Hepatocyte (in vitro differentiated cells): ENCODE results near the gene PPP4R1. TPM values are rescaled to one million over a fixed set of nuclear protein-coding genes. Genes with fewer than 3 reads are reported as not detected.

ENCODE experiments used
- DNase-seq: peaks from one replicate; pipeline ENCODE4 v3.0.0-alpha.2; 2016; ENCODE audit warnings: low spot score
- H2AFZ ChIP-seq: fragments of 200-600 bp; sonication (generic); 2 replicates; pipeline ENCODE4 v1.6.0; 2016; ENCODE audit warnings: antibody characterized with exemption, mild to moderate bottlenecking
- H3K27ac ChIP-seq: fragments of 200-600 bp; sonication (generic); 2 replicates; pipeline ENCODE4 v1.5.1; 2016; ENCODE audit warnings: mild to moderate bottlenecking
- H3K27me3 ChIP-seq: fragments of 200-600 bp; sonication (generic); 2 replicates; pipeline ENCODE4 v1.6.1; 2016
- H3K36me3 ChIP-seq: fragments of 200-600 bp; sonication (generic); replicated peaks from 2 replicates; pipeline ENCODE4 v1.5.1; 2016; ENCODE audit warnings: low read depth; ENCODE audit not compliant: insufficient read depth
- H3K4me1 ChIP-seq: fragments of 200-600 bp; sonication (generic); 2 replicates; pipeline ENCODE4 v1.5.1; 2016; ENCODE audit warnings: mild to moderate bottlenecking, moderate library complexity; ENCODE audit not compliant: insufficient read depth
- H3K4me2 ChIP-seq: fragments of 200-600 bp; sonication (generic); 2 replicates; pipeline ENCODE4 v1.6.0; 2016
- H3K4me3 ChIP-seq: fragments of 200-600 bp; sonication (generic); 2 replicates; pipeline ENCODE4 v1.5.1; 2016; ENCODE audit warnings: mild to moderate bottlenecking
- H3K79me2 ChIP-seq: fragments of 200-600 bp; sonication (generic); 2 replicates; pipeline ENCODE4 v1.6.0; 2017; ENCODE audit warnings: mild to moderate bottlenecking
- H3K9me2 ChIP-seq: fragments of 200-600 bp; sonication (generic); replicated peaks from 2 replicates; pipeline ENCODE4 v1.6.0; 2017; ENCODE audit warnings: mild to moderate bottlenecking; ENCODE audit not compliant: insufficient read depth
- H3K9me3 ChIP-seq: fragments of 200-600 bp; sonication (generic); 2 replicates; pipeline ENCODE4 v1.5.1; 2016; ENCODE audit warnings: low read depth, mild to moderate bottlenecking
- H4K20me1 ChIP-seq: fragments of 200-600 bp; sonication (generic); 2 replicates; pipeline ENCODE4 v1.6.0; 2016; ENCODE audit warnings: mild to moderate bottlenecking; ENCODE audit not compliant: insufficient read depth, poor library complexity, severe bottlenecking
- CTCF ChIP-seq: fragments of 200-600 bp; sonication (generic); IDR thresholded peaks from 2 replicates; pipeline ENCODE4 v1.5.1; 2016; ENCODE audit warnings: antibody characterized with exemption, mild to moderate bottlenecking; ENCODE audit not compliant: poor library complexity
- EZH2 ChIP-seq: fragments of 200-600 bp; sonication (generic); IDR thresholded peaks from 2 replicates; pipeline ENCODE4 v1.6.1; 2016; ENCODE audit warnings: antibody characterized with exemption, mild to moderate bottlenecking, borderline replicate concordance
- EZH2phosphoT487 ChIP-seq: fragments of 200-600 bp; sonication (generic); IDR thresholded peaks from one replicate; pipeline ENCODE4 v1.6.1; 2018; ENCODE audit warnings: antibody characterized with exemption, mild to moderate bottlenecking, low read depth, moderate library complexity; ENCODE audit not compliant: unreplicated experiment, severe bottlenecking
- WGBS: methylation state at CpG from one replicate; pipeline ENCODE4 v1.1.6; 2016; ENCODE audit warnings: low lambda C conversion rate; ENCODE audit errors: missing lambda C conversion rate; 5-methylcytosine and 5-hydroxymethylcytosine counted together
- polyA plus RNA-seq: library from polyadenylated mRNA; unstranded; fragments of >200 nt; fragmentation: Nextera tagmentation; extraction: Ambion mirVana; gene quantifications from 2 replicates; pipeline ENCODE4 v1.2.1, GENCODE V29; 2016
- small RNA-seq: library from RNA; depleted of rRNA; stranded (forward); fragments of <200 nt; gene quantifications from one replicate; pipeline ENCODE3, GENCODE V24; 2014
- total RNA-seq: library from RNA; depleted of rRNA; stranded (reverse); fragments of >200 nt; gene quantifications from 2 replicates; pipeline ENCODE4 v1.2.3, GENCODE V29; 2014

The PPP4R1 gene
- total and polyA plus RNA-seq, 2 experiments from 2014 or later: 34.5 to 93.6 TPM

- no peaks in the 10 kb centered on the region for H4K20me1 ChIP-seq
- H3K4me3 ChIP-seq: no peak overlapping the region
- no peaks in the 10 kb centered on the region for H3K27me3 ChIP-seq
- H3K36me3 ChIP-seq: no peaks in the 10 kb centered on the region
- WGBS: 54% methylated on average over 2 of the region's 2 CpGs
- H3K9me3 ChIP-seq: no peaks in the 10 kb centered on the region
- no peak overlapping the region for H2AFZ ChIP-seq
- peaks cover 82% of the 10 kb centered on the region for H3K79me2 ChIP-seq
- no peak overlapping the region for H3K4me2 ChIP-seq
- H3K4me1 ChIP-seq: peaks cover 17% of the 10 kb centered on the region
- TF ChIP-seq EZH2: no peak
- TF ChIP-seq CTCF: no peak
- no peak for TF ChIP-seq EZH2phosphoT487
- no peak overlapping the region for H3K27ac ChIP-seq
- H3K9me2 ChIP-seq: no peaks in the 10 kb centered on the region
- no peak for DNase-seq
Observed at GRCh38 chr18:9507565-9508088, 106.7 kb downstream of the PPP4R1 start.

GRCh38 chr18:9506046-9506792 lies 108.1 kb downstream of the PPP4R1 start:
- no peaks in the 10 kb centered on the region for H3K27me3 ChIP-seq
- TF ChIP-seq CTCF (no peak), EZH2 (no peak), EZH2phosphoT487 (no peak)

More at GRCh38 chr18:9506046-9506792, 108.1 kb downstream of the PPP4R1 start:
- no peaks in the 10 kb centered on the region for H3K36me3 ChIP-seq
- H3K4me2 ChIP-seq: no peak overlapping the region
- H4K20me1 ChIP-seq: no peaks in the 10 kb centered on the region
- no peak overlapping the region for H3K4me3 ChIP-seq
- peaks cover 17% of the 10 kb centered on the region for H3K4me1 ChIP-seq
- WGBS: 62% methylated on average over 4 of the region's 4 CpGs
- no peak for DNase-seq
- peaks cover 82% of the 10 kb centered on the region for H3K79me2 ChIP-seq
- H3K9me2 ChIP-seq: no peaks in the 10 kb centered on the region
- H3K27ac ChIP-seq: no peak overlapping the region
- no peak overlapping the region for H2AFZ ChIP-seq
- no peaks in the 10 kb centered on the region for H3K9me3 ChIP-seq

Small RNAs within 50 kb of the gene (small RNA-seq; reads per million reads assigned to genes)
- gene RNU2-27P: not detected
- not detected for gene RNU6-903P

Other genes with a start within 250 kb of the PPP4R1 start
- gene RALBP1, start 139.0 kb downstream of the PPP4R1 start, total RNA-seq: 46.8 and 55.0 TPM in 2 replicates
- gene RALBP1, start 139.0 kb downstream of the PPP4R1 start, polyA plus RNA-seq: 41.2 and 41.3 TPM in 2 replicates
- 21.0 and 26.0 TPM in 2 replicates for gene RAB31, start 93.7 kb upstream of the PPP4R1 start, total RNA-seq
- gene RAB31, start 93.7 kb upstream of the PPP4R1 start, polyA plus RNA-seq: 81.8 and 120 TPM in 2 replicates